ENCODE data around the gene PTPRN2. TPM values are rescaled to one million over a fixed set of nuclear protein-coding genes. Genes with fewer than 3 reads are reported as not detected.

The PTPRN2 gene
- total and polyA plus RNA-seq, 2 donors from 2014 or later, result 4.8 to 6.2 TPM

GRCh38 chr7:157519798-157520244 is 1067.8 kb downstream of the PTPRN2 start:
- Histone ChIP-seq H3K9ac (ENCODE audit: low read length in 3 of 3) (no peak overlapping the region), H3K4me3 (ENCODE audit: low read length in 3 of 3) (no peak overlapping the region), H3K4me1 (ENCODE audit: control insufficient read depth in 2 of 3, insufficient read depth in 2 of 3, low read depth in 1 of 3, low read length in 3 of 3) (no peaks in the 10 kb centered on the region), H3K27me3 (ENCODE audit: control insufficient read depth, insufficient read depth, low read length) (no peaks in the 10 kb centered on the region), H3K36me3 (ENCODE audit: control insufficient read depth in 2 of 3, insufficient read depth in 3 of 3, low read length in 3 of 3) (no peaks in the 10 kb centered on the region), H3K9me3 (ENCODE audit: control insufficient read depth in 2 of 3, insufficient read depth in 1 of 3, low read length in 3 of 3) (no peaks in the 10 kb centered on the region), H3K27ac (ENCODE audit: low read depth in 2 of 2, low read length in 2 of 2) (no peak overlapping the region)
- intact Hi-C loops (cut with DNase I), result no loop called here
- DNase-seq (no peak), FAIRE-seq (no peak)
- TF ChIP-seq, protein P1, sequence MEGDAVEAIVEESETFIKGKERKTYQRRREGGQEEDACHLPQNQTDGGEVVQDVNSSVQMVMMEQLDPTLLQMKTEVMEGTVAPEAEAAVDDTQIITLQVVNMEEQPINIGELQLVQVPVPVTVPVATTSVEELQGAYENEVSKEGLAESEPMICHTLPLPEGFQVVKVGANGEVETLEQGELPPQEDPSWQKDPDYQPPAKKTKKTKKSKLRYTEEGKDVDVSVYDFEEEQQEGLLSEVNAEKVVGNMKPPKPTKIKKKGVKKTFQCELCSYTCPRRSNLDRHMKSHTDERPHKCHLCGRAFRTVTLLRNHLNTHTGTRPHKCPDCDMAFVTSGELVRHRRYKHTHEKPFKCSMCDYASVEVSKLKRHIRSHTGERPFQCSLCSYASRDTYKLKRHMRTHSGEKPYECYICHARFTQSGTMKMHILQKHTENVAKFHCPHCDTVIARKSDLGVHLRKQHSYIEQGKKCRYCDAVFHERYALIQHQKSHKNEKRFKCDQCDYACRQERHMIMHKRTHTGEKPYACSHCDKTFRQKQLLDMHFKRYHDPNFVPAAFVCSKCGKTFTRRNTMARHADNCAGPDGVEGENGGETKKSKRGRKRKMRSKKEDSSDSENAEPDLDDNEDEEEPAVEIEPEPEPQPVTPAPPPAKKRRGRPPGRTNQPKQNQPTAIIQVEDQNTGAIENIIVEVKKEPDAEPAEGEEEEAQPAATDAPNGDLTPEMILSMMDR (IDR thresholded peaks at IDR 0.05; ENCODE audit: borderline replicate concordance, extremely low read depth, insufficient read depth), result no peak

GRCh38 chr7:157519246-157519645 is 1068.4 kb downstream of the PTPRN2 start:
- H3K27ac ChIP-seq (ENCODE audit: low read depth in 2 of 2, low read length in 2 of 2), result no peak overlapping the region
- no peaks in the 10 kb centered on the region for H3K36me3 ChIP-seq (ENCODE audit: control insufficient read depth in 2 of 3, insufficient read depth in 3 of 3, low read length in 3 of 3)
- H3K4me3 ChIP-seq (ENCODE audit: low read length in 3 of 3), result no peak overlapping the region
- DNase-seq, result no peak
- H3K4me1 ChIP-seq (ENCODE audit: control insufficient read depth in 2 of 3, insufficient read depth in 2 of 3, low read depth in 1 of 3, low read length in 3 of 3), result no peaks in the 10 kb centered on the region
- H3K27me3 ChIP-seq (ENCODE audit: control insufficient read depth, insufficient read depth, low read length), result no peaks in the 10 kb centered on the region
- H3K9me3 ChIP-seq (ENCODE audit: control insufficient read depth in 2 of 3, insufficient read depth in 1 of 3, low read length in 3 of 3), result no peaks in the 10 kb centered on the region
- TF ChIP-seq, protein P1 (IDR thresholded peaks at IDR 0.05; ENCODE audit: borderline replicate concordance, extremely low read depth, insufficient read depth), result no peak
- intact Hi-C loops (cut with DNase I), result no loop called here
- H3K9ac ChIP-seq (ENCODE audit: low read length in 3 of 3), result no peak overlapping the region
- FAIRE-seq, result no peak

GRCh38 chr7:157518514-157519175 is 1069.0 kb downstream of the PTPRN2 start:
- no peaks in the 10 kb centered on the region for H3K9me3 ChIP-seq (ENCODE audit: control insufficient read depth in 2 of 3, insufficient read depth in 1 of 3, low read length in 3 of 3)
- no peak overlapping the region for H3K27ac ChIP-seq (ENCODE audit: low read depth in 2 of 2, low read length in 2 of 2)
- intact Hi-C loops (cut with DNase I), result no loop called here
- H3K36me3 ChIP-seq (ENCODE audit: control insufficient read depth in 2 of 3, insufficient read depth in 3 of 3, low read length in 3 of 3), result no peaks in the 10 kb centered on the region
- TF ChIP-seq, protein P1 (IDR thresholded peaks at IDR 0.05; ENCODE audit: borderline replicate concordance, extremely low read depth, insufficient read depth), result no peak
- DNase-seq, result no peak
- FAIRE-seq, result no peak
- H3K4me1 ChIP-seq (ENCODE audit: control insufficient read depth in 2 of 3, insufficient read depth in 2 of 3, low read depth in 1 of 3, low read length in 3 of 3), result no peaks in the 10 kb centered on the region
- H3K27me3 ChIP-seq (ENCODE audit: control insufficient read depth, insufficient read depth, low read length), result no peaks in the 10 kb centered on the region
- H3K4me3 ChIP-seq (ENCODE audit: low read length in 3 of 3), result no peak overlapping the region
- no peak overlapping the region for H3K9ac ChIP-seq (ENCODE audit: low read length in 3 of 3)

Measured in kidney (tissue), 14 donors.